ENCODE measurements around the gene DENND4A. TPM values are rescaled to one million over a fixed set of nuclear protein-coding genes. Genes with fewer than 3 reads are reported as not detected.

DENND4A gene
- total RNA-seq, 1 donor from 2014 or later: 13.9 TPM

DNA sequence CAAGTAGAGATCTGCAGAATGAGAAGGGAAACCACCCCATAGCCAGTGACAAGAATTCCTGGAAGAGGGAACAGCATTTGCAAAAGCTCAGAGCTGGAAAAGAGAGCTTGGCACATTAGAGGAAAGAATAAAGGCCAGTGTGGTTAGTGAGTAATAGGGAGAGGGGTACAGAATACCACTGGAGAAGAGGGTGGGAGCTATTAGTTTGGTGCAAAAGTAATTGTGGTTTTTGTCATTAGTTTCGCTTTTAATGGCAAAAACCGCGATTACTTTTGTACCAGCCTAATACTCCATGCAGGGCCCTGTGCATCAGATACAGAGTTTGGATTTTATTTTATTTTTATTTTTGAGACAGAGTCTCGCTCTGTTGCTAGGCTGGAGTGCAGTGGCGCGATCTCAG is 160.6 kb downstream of the DENND4A start:
- no peak for FAIRE-seq
- H2AFZ ChIP-seq (ENCODE audit: low read depth, low read length): no peak overlapping the region
- H3K27ac Mint-ChIP-seq (ENCODE audit: unreplicated experiment): no peak overlapping the region
- H3K9me3 ChIP-seq (ENCODE audit: insufficient read depth, low read depth, low read length): no peaks in the 10 kb centered on the region
- H3K9me3 Mint-ChIP-seq (ENCODE audit: unreplicated experiment): peaks cover 1% of the 10 kb centered on the region
- no peaks in the 10 kb centered on the region for H3K4me1 ChIP-seq (ENCODE audit: insufficient read depth, low read length)
- peaks cover 4% of the 10 kb centered on the region for H3K36me3 Mint-ChIP-seq (ENCODE audit: low read depth, unreplicated experiment)
- no peak overlapping the region for H3K9ac ChIP-seq (ENCODE audit: low read length)
- no peaks in the 10 kb centered on the region for H4K20me1 ChIP-seq (ENCODE audit: insufficient read depth, low read length)
- no peak overlapping the region for H3K27ac ChIP-seq (ENCODE audit: low read depth, low read length)
- peaks cover 3% of the 10 kb centered on the region for H3K4me1 Mint-ChIP-seq (ENCODE audit: low read depth, unreplicated experiment)
- TF ChIP-seq, protein P1, sequence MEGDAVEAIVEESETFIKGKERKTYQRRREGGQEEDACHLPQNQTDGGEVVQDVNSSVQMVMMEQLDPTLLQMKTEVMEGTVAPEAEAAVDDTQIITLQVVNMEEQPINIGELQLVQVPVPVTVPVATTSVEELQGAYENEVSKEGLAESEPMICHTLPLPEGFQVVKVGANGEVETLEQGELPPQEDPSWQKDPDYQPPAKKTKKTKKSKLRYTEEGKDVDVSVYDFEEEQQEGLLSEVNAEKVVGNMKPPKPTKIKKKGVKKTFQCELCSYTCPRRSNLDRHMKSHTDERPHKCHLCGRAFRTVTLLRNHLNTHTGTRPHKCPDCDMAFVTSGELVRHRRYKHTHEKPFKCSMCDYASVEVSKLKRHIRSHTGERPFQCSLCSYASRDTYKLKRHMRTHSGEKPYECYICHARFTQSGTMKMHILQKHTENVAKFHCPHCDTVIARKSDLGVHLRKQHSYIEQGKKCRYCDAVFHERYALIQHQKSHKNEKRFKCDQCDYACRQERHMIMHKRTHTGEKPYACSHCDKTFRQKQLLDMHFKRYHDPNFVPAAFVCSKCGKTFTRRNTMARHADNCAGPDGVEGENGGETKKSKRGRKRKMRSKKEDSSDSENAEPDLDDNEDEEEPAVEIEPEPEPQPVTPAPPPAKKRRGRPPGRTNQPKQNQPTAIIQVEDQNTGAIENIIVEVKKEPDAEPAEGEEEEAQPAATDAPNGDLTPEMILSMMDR (IDR thresholded peaks at IDR 0.05; ENCODE audit: insufficient read depth, low read depth, low read length): no peak
- no peak for TF ChIP-seq EZH2 (IDR thresholded peaks at IDR 0.05; ENCODE audit: insufficient read depth, low read length)
- H3K4me2 ChIP-seq (ENCODE audit: low read length): no peak overlapping the region
- no peaks in the 10 kb centered on the region for H3K36me3 ChIP-seq (ENCODE audit: insufficient read depth, low read length)
- H3K27me3 Mint-ChIP-seq (ENCODE audit: low read depth, unreplicated experiment): no peaks in the 10 kb centered on the region
- DNase-seq (ENCODE audit: low read depth): no peak
- H3K4me3 ChIP-seq (ENCODE audit: insufficient read depth, low read depth, low read length): no peak overlapping the region
- H3K27me3 ChIP-seq (ENCODE audit: insufficient read depth, low read length): no peaks in the 10 kb centered on the region
- H3K79me2 ChIP-seq (ENCODE audit: insufficient read depth, low read length): no peaks in the 10 kb centered on the region
- H3K4me3 Mint-ChIP-seq (ENCODE audit: unreplicated experiment): no peak overlapping the region

DNA sequence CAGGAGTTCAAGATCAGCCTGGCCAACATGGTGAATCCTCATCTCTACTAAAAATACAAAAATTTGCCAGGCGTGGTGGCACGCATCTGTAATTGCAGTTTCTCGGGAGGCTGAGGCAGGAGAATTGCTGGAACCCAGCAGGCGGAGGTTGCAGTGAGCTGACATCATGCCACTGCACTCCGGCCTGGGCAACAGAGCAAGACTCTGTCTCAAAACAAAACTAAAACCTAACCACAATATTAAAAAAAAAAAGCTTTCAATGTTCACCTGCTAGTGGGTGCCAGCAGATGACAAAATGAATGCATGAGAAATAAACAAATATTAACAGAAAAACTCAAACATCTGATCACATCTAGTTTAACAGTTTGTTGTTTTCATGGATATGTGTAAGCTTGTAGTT is 161.3 kb downstream of the DENND4A start:
- no peak for DNase-seq (ENCODE audit: low read depth)
- no peak overlapping the region for H3K27ac Mint-ChIP-seq (ENCODE audit: unreplicated experiment)
- Histone ChIP-seq H3K27ac (ENCODE audit: low read depth, low read length) (no peak overlapping the region), H3K9me3 (ENCODE audit: insufficient read depth, low read depth, low read length) (no peaks in the 10 kb centered on the region), H2AFZ (ENCODE audit: low read depth, low read length) (no peak overlapping the region), H3K27me3 (ENCODE audit: insufficient read depth, low read length) (no peaks in the 10 kb centered on the region), H3K4me3 (ENCODE audit: insufficient read depth, low read depth, low read length) (no peak overlapping the region), H3K4me1 (ENCODE audit: insufficient read depth, low read length) (no peaks in the 10 kb centered on the region), H3K9ac (ENCODE audit: low read length) (no peak overlapping the region), H3K79me2 (ENCODE audit: insufficient read depth, low read length) (no peaks in the 10 kb centered on the region), H3K36me3 (ENCODE audit: insufficient read depth, low read length) (no peaks in the 10 kb centered on the region), H3K4me2 (ENCODE audit: low read length) (no peak overlapping the region), H4K20me1 (ENCODE audit: insufficient read depth, low read length) (no peaks in the 10 kb centered on the region)
- peaks cover 1% of the 10 kb centered on the region for H3K9me3 Mint-ChIP-seq (ENCODE audit: unreplicated experiment)
- H3K36me3 Mint-ChIP-seq (ENCODE audit: low read depth, unreplicated experiment): peaks cover 7% of the 10 kb centered on the region
- H3K27me3 Mint-ChIP-seq (ENCODE audit: low read depth, unreplicated experiment): no peaks in the 10 kb centered on the region
- peaks cover 3% of the 10 kb centered on the region for H3K4me1 Mint-ChIP-seq (ENCODE audit: low read depth, unreplicated experiment)
- TF ChIP-seq, protein P1 (IDR thresholded peaks at IDR 0.05; ENCODE audit: insufficient read depth, low read depth, low read length): no peak
- no peak for TF ChIP-seq EZH2 (IDR thresholded peaks at IDR 0.05; ENCODE audit: insufficient read depth, low read length)
- no peak for FAIRE-seq
- no peak overlapping the region for H3K4me3 Mint-ChIP-seq (ENCODE audit: unreplicated experiment)

DNA sequence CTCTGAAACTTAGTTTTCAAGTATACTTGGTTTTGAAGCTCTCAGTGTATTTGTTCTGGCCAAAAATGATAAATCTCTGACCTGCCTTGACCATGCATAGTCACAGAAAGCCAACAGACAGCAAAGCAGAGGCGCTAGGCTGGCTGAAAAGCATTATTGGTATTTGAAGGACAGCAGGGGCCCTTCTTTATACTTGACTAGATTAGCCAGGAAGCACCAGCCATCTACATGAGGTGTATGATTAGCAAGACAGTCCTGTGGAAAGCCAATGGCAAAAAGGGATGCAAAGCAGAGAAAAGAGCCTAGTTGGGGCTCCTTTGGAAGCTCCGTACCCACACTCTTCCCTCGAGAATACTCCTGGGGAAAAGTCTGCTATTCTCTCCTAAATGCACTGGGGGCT is 162.5 kb downstream of the DENND4A start:
- no peak overlapping the region for H3K9ac ChIP-seq (ENCODE audit: low read length)
- H3K27ac ChIP-seq (ENCODE audit: low read depth, low read length): no peak overlapping the region
- no peaks in the 10 kb centered on the region for H3K4me1 ChIP-seq (ENCODE audit: insufficient read depth, low read length)
- no peak for FAIRE-seq
- H3K9me3 ChIP-seq (ENCODE audit: insufficient read depth, low read depth, low read length): no peaks in the 10 kb centered on the region
- peaks cover 5% of the 10 kb centered on the region for H3K9me3 Mint-ChIP-seq (ENCODE audit: unreplicated experiment)
- H4K20me1 ChIP-seq (ENCODE audit: insufficient read depth, low read length): no peaks in the 10 kb centered on the region
- DNase-seq (ENCODE audit: low read depth): no peak
- H3K27ac Mint-ChIP-seq (ENCODE audit: unreplicated experiment): no peak overlapping the region
- H3K79me2 ChIP-seq (ENCODE audit: insufficient read depth, low read length): no peaks in the 10 kb centered on the region
- TF ChIP-seq, protein P1 (IDR thresholded peaks at IDR 0.05; ENCODE audit: insufficient read depth, low read depth, low read length): no peak
- TF ChIP-seq EZH2 (IDR thresholded peaks at IDR 0.05; ENCODE audit: insufficient read depth, low read length): no peak
- H3K36me3 ChIP-seq (ENCODE audit: insufficient read depth, low read length): no peaks in the 10 kb centered on the region
- H3K4me1 Mint-ChIP-seq (ENCODE audit: low read depth, unreplicated experiment): peaks cover 3% of the 10 kb centered on the region
- H3K4me3 ChIP-seq (ENCODE audit: insufficient read depth, low read depth, low read length): no peak overlapping the region
- no peaks in the 10 kb centered on the region for H3K27me3 ChIP-seq (ENCODE audit: insufficient read depth, low read length)
- no peaks in the 10 kb centered on the region for H3K27me3 Mint-ChIP-seq (ENCODE audit: low read depth, unreplicated experiment)
- no peak overlapping the region for H2AFZ ChIP-seq (ENCODE audit: low read depth, low read length)
- H3K4me3 Mint-ChIP-seq (ENCODE audit: unreplicated experiment): no peak overlapping the region
- peaks cover 17% of the 10 kb centered on the region for H3K36me3 Mint-ChIP-seq (ENCODE audit: low read depth, unreplicated experiment)
- H3K4me2 ChIP-seq (ENCODE audit: low read length): no peak overlapping the region
